Muscle of back (tissue), 11 donors: ENCODE measurements around the gene CTNND2. TPM values are rescaled to one million over a fixed set of nuclear protein-coding genes. Genes with fewer than 3 reads are reported as not detected.

ENCODE experiments used
- DNase-seq, 3 donors: peaks; one replicate each; pipeline versions ENCODE4 v3.0.0 to v3.0.0-alpha.2; 2013
- polyA plus RNA-seq, 10 donors: library from polyadenylated mRNA; unstranded; fragments of 120-200 nt; gene quantifications; one replicate each; pipeline ENCODE4 v1.2.1, GENCODE V29; 2013; ENCODE audit not compliant: insufficient read length in 10 of 10

Gene CTNND2
- polyA plus RNA-seq, 10 donors: 0.32 to 1.8 (median 1.2) TPM

DNA sequence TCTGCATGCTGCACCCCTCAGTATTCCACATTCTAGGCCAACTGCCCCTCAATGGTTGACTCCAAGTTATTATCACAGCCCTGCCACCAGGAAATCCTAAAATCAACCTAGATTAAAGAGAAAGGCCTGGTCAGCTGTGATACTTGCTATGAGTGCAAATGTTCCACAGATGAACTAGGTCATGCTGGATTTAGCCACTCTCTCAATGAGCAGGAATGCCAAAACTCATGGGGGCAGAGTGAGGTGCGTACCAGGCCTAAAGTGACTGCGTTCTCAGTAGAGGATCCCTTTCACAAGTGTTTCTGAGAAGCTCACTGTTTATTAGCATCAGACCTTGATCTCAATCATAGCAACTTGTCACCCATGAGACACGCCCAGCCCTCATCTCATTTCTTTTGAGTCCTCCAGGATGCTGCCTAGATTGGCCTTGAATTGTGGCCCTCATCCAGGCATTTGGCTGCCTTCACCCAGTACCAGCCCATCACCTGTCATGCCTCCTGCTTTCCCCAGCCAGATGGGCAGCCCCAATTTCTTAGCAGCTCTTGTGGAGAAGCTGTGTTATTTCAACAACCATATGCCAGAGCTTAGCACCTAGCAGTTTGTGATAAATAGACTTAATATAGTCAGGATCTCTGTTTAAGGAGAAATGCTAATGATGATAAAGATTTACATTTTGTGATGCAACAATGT is 383.9 kb downstream of the CTNND2 start:
- no peak for DNase-seq

DNA sequence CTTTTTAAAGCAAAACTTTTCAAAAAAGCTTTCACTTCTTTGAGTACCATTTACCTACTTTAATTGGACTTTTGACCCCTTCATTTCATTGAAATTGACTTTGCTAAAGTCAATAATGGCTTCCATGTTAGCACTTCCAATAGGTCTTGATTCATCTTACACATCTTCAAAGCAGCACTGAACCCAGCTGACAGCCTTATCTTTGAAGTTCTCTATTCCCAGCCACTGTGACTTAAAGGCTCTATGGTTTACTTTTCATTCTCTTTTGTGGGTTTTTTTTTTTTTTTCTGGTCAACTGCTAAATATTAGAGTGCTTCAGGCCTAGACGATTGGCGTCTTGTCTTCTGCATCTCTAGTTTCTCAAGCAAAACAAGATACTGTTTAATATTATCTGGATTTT is 385.0 kb downstream of the CTNND2 start:
- no peak for DNase-seq

DNA sequence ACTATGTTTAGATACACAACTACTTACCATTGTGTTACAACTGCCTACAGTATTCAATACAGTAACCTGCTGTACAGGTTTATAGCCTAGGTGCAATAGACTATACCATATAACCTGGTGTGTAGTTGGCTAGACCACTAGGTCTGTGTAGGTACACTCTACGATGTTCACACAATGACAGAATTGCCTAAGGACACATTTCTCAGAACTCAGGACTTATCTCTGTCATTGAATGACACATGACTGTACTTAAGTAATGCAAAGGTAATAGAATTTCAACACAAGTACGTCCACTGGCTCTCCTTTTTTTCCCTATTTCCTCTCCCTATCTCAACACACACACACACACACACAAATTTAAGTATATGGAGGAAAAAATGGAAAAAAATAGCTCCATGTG is 385.6 kb downstream of the CTNND2 start:
- no peak for DNase-seq

DNA sequence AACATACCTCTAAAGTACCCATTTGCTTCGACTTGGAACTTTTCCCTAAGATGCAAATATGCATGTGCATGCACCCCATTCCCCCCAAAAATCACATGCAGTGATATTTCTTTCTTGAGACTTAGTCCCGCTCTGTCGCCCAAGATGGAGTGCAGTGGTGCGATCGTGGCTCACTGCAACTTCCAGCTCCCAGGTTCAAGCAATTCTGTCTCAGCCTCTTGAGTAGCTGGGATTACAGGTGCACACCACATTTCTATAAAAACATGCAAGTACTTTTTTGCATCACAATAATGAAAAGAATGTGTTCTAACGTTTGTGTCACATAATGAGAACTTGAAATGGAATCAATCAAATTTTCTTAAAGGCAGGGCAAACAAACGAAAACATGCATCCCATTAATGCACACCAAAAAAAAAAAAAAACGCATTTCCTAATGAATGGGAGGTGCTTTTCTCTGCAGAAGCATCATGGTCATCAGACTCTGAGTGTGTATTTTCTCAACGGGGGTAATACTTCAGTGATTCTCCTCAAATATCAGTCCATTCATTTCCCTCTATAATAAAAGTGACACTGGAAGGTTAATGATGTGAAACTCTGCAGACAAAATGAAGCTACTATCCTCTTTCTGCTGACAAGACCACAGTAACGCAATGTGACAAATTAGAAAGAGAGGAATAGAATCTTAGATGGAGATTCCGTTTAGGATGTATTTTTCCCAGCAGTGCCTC is 389.4 kb downstream of the CTNND2 start:
- DNase-seq: no peak

DNA sequence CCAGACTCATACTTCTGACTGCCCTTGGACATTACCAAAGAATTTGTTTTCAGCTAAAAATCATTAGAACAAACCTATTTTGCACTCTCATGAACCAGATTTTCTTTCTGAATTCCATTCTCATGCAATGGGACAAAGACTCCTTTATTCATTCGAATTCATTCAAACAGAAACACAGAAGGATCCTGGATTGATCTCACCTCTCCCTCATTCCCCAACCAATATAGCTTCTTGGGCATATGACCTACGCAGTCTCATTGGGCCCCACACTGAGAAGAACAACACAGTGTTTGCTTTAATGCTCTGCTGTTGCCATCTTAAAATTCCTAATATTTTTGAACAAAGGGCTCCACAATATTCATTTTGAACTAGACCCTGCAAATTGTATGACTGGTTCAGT is 392.4 kb downstream of the CTNND2 start:
- no peak for DNase-seq

DNA sequence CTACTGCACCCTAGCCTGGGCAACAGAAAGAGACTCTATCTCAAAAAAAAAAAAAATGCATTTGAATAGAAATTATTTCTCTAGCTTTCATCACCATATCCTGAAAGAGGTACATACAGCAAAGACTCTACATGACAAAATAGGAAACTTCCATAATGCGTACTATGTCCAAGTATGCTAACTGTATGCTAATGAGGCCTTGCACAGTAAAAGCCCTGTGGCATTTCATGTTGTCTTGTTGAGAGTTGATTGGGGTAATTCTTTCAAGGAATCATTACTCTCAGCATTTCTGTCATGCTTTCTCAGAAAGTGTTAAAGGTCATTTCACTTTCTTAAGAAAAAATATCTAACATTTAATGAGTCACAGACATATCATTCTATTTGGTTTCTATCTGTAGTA is 393.4 kb downstream of the CTNND2 start:
- DNase-seq: no peak

DNA sequence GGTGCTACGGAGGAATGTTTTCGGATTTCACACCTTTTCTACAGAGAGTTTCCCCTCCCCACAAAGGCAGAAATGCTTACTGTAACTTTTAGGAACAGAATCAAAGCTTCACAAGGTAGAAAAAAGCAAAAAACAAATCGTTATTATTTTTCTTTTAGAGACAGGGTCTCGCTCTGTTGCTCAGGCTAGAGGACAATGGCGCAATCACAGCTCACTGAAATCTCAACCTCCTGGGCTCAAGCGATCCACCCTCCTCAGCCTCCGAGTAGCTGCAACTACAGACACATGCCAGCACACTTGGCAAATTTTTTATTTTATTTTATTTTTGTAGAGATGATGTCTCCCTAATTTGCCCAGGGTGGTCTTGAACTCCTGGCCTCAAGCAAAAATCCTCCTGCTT is 394.5 kb downstream of the CTNND2 start:
- DNase-seq: no peak

DNA sequence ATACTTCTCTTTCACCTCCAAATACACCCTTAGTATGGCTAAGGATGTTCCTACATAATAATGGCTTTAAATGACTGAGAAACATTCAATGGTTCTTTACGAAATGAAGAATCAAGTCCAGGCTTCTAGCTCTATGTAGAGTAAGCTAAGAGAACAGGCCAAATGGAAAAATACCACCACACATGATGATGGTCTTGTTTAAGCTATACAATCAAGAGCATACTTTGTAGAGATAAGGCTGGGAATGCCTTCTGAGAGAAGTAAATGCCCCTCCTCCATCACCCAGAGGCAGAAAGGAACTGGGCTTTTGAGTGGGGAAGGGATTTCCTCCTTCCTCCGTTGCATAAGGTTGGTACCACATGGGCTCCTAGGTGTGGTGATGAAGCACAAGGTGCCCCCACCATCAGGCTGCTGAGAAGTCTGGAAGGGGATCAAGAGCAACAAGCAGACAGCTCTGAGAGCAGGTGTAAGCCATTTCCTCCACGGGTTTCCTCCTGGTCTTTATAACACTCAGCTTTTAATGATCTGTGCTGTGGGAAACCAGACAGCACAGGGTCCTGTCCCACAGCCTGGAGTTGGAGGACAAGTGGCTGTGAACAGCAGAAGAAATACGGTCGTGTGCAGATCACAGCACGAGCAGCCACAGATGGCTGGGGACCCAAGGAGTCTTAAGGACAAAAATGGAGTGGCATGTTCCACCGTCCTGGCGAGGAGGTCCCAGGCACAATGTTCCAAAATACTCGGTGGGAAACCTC is 396.9 kb downstream of the CTNND2 start:
- no peak for DNase-seq

DNA sequence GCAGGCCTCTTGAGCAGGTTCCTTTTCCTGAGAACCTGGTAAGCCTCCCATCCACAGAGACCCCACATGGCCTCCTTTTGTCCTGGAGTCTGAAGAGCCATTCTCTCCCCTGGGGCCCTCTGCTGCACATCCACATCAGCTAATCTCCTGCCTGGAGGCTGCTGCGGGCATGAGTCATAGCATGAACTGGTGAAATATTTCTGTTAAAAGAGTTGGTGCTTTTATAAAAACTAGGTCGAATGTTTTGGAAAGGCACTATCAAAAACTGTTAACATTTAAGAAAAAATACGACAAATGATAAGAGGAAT is 399.4 kb downstream of the CTNND2 start:
- no peak for DNase-seq

DNA sequence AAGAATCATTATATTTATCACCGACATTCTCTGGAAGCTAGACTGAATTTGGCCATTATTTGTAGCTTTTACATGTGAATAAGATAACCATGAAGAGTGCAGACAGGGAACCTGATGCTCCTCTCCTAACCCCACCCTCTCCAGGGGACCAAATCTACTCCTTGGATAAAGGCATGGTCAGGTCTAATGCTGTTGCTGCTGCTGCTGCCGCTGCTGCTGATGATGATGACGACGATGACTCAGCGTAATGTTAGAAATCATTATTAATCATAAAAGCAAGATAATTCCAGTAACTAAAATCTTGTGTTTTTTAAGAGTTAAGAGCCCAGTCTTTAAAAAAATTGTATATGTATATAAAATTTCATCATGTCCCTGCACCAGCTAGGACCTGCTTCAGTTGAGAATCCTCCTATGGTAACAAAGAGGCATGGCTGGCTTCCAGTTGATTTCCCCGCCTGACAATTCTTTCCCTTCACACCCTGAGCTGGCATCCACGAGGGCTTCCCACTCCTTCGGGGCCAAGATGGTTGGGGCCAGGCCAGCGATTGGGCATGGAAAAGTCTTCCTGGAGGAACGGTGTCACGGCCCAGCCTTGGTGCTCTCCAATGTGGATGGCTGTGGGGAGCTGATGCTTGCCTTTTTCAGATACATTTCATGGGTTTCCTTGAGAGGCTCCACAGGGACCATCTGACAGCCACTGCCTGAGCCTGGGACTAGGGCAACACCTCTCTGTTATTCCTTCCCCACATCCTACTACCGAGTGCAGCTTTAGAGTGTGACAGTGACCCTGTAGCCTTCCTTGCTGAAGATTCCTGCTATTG is 400.0 kb downstream of the CTNND2 start:
- no peak for DNase-seq

DNA sequence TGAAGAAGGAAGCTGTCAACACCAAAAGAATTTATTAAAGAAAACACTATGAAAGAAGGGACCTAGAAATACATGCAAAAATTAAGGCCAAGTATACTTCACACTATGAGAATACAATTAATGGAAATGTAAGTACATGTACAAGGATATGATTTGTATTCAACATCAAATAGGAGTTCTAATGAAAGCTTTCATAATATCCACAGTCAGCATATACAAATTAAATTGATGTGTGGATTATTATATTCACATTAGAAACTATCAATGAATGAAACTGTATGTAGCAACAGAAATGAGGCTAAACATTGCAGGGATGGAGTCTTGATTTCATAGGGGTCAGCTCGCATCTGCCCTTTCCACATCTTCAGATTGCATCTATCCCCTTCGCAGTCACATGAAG is 401.5 kb downstream of the CTNND2 start:
- no peak for DNase-seq

DNA sequence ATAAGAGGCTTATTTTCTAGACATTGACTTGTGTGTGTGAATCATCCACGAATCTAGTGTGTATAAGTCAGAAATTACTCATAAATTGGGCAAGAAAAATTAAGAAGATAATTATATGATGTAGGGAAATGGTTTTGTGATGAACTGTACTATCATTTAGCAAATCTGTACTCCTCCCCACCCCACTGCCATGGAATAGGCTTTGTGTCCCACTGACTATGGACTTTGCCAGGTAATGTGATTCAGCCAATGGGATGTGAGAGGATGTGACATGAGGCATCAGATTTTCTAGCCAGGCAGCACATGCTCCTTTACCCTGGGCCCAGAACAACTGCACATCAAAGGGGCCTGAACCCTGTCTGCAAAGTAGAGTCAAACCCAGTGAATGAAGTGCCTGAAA is 406.6 kb downstream of the CTNND2 start:
- DNase-seq: no peak

DNA sequence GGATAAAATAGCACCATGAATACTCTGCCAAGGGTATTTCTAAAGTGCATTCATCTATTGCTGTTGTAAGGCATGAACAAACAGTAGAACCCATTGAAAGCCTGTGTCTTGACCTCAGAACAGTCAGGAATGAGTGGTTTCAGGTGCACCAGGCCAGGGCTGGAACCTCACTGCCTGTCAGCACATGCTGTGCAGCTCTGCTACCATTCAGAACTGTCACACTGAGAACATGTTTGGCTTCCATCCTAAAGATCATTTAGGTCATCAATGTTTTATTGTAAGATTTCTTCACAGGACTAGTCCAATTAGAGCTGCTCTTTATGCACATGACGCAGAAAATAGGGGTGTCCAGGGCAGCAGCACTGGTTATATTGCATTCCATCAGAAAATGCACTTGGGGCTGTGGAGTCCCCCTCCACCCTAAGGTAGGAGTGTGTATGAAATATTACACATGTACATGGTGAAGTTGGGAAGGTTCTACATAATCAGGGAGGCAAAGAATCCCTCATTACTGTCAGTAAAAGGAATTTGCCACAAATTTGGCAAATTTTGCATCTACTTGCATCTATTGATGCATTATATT is 408.0 kb downstream of the CTNND2 start:
- DNase-seq: no peak

DNA sequence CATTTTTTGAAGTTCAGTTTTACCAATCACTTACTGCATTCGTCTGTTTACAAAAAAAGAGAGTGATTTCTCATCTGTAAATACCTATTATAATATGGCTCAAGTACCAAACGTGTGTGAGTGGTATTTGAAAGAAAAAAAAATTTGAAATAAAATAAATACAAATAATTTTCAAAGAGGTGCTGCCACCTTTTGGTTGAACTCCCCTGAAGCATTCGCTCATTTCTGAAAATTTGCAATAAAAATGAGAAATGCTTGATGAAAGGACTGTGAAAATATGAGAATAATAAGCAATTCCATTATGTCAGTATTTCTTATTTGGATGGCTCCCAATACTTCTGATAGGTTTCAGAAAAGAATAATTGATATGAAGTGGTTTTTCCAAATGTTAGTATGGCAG is 409.9 kb downstream of the CTNND2 start:
- DNase-seq: no peak

DNA sequence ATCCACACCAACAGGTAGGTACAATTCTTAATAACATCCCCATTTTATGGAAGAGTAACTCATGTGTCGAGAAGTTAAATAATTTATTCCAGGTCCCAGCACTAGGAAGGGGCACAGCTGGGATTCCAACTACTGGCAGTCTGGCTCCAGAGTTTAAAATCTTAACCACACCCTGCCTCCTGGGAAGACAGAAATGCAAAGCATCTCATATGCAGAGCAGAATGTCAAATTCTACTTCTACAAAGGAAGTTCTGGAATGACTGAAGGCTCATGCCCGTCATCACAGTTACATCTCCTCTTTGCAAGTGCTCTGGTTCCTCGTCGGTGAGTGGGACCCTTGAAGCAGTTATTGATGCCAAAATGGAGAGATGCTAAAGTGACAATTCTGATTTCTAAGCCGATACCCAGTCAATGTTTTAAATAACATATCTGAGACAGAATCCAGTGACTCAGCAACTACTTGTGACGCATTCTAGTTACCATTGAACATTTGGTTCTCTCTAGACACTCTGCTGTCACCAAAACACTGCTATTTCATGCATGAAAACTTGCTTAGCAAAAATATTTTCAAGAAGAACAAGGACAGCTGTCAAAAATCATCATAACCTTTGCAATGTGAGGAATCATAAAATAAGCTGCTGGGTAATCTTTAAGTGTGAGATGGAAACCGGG is 412.7 kb downstream of the CTNND2 start:
- no peak for DNase-seq

DNA sequence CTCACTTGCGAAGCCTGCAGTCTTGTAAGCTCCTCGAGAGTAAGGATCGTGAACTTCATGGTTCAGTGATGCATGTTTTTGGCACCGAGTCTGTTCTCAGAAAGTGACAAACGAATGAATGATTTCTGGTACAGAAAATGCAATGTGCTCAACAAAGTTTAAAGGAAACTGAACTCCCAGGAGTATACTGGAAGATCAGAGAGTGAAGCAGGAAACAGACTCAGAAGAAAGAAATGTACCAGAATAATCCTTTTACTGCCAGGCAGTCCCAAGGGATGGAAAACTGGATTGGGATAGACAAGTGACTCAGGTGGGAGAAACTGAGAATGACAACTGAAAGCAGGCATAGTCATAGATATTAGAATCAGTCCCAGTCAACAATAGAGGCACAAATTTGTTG is 420.6 kb downstream of the CTNND2 start:
- peak in 1 of 3 donors; percentile 20 for DNase-seq

DNA sequence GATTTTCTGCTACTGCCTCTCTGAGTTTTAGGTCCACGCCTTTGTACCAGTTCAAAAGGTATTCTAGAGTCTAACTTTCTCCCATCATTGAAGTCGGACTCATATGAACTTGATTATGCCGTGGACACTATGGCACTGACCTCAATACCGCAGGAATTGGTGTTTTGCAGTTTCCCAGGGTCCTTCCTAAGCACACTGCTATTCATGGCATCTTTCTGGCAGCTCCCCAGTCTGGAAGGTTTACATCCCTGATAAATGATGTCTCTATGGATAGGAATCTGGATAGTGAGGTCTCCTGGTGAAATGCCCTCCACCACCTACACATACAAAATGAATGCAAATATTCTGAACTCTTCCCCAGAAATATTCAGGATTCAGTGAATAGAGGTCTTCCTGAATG is 422.2 kb downstream of the CTNND2 start:
- peak in 1 of 3 donors; percentile 5 for DNase-seq

DNA sequence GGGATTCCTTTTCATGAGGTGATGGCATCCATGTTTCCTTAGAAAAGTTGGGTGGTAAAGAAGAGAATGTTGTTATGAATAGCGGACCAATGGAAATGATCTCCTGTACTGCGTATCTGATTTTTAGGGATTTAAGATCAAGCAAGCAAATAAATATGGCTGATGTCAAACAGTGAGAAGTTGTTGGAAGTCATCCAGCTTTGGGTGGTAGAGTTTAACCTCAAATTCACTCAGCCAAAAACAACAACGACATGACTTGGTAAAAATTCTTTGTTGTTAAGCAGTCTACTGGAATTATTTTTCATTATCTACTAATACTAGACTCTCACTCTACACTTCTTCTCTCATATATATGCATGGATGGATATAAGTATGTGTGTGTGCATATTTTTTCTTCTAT is 426.5 kb downstream of the CTNND2 start:
- DNase-seq: no peak

DNA sequence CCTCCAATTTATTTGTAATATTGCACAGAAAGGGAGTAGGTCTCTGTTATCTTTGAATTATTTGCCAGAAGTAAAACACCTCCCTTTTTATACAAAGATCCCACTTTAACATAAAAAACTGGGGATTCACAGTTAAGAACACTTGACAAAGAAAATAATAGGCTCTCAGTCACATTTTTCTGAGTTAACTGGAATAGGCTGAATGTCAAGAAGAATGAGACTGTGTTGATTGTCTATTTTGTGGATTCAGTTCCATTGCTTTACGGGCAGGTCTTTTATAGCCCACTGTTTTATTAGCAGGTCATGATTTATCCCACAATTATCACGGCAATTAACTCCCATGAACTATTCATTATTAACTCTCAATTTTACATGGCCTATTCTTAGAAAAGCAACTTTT is 427.4 kb downstream of the CTNND2 start:
- DNase-seq: no peak

DNA sequence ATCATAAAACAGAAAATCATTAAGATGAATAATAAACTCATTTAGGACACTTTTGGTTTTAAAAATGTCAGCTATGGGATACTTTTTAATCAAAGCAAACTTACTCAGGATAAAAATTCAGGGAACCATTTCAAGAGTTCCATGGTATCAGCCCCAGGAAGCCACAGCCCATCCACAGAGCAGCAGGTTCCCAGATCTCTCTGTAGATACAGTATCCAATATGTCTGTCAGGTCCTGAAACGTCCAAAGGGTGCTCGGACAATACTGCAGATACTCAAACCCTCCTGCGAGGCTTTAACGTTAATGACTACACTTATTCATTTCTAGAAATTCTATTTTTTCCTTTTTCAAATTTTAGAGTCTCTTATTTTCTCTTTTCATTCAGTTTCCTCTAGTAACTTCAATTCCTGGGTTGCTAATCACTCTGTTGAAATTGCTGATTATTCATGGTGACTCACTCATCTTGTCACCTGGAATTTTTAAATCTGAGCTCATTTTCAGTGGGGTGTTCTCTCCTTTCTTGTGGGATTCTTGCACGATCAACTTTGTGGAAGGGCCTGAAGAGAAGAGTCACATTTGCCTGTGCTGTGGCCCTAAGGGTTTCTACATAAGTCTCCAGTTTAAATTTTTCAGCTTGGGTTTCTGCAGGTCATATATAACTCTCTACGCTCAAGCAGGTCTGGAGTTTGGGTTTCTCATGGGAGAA is 435.8 kb downstream of the CTNND2 start:
- DNase-seq: no peak

DNA sequence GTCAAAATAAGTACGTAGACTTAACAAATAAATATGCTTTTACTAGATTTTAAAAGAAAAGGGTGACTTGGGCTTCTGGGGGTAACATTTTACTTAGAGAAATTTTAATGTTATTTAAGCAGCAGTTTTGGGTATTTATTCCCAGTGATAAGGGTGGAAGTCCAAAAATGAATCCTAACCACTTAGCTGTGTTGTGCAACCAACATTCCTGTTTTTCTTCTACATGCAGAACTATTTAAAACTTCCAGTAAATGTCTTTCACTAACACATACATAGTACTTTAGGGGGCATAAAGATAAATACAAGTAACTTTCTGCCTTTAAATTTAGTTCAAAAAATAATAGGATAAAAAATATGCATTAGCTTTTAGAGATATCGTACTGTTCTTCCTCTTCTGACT is 436.7 kb downstream of the CTNND2 start:
- DNase-seq: no peak
